ENCODE measurements around the gene FGD1. TPM values are rescaled to one million over a fixed set of nuclear protein-coding genes. Genes with fewer than 3 reads are reported as not detected.

The FGD1 gene
- 8.5 and 9.5 TPM in 2 replicates for total RNA-seq

GRCh38 chrX:54495814-54496516 is at the start of gene FGD1:
Gene FGD1 (minus strand): TSS chrX:54496234. CDS start chrX:54495432, 802 bp downstream.

GRCh38 chrX:54529552-54530356 is 33.7 kb upstream of the FGD1 start, which contains the start of gene GNL3L:
Gene GNL3L (plus strand): TSS chrX:54530219. CDS start chrX:54532567, 2,348 bp downstream.

GRCh38 chrX:54439960-54440871 is 55.8 kb downstream of the FGD1 start, which contains the start of gene TSR2:
Gene TSR2 (plus strand): TSS chrX:54440404. CDS start chrX:54440422, 18 bp downstream.

Other genes starting within 250 kb of the FGD1 start
- 0.86 and 1.5 TPM in 2 replicates for gene WNK3, start 138.2 kb downstream of the FGD1 start, total RNA-seq
- 11.9 and 13.6 TPM in 2 replicates for gene TSR2, start 55.8 kb downstream of the FGD1 start, total RNA-seq
- gene GNL3L, start 34.0 kb upstream of the FGD1 start, total RNA-seq = 26.3 and 36.1 TPM in 2 replicates

Measured in smooth muscle cell of the pulmonary artery (primary cell).